ENCODE results near the gene GPC6.

GPC6 gene

GRCh38 chr13:94053986-94054593 lies 827.5 kb downstream of the GPC6 start:
- in situ Hi-C loops (cut with HindIII; ENCODE audit: low sequenced_read_pairs) = no loop called here
- DNase-seq (ENCODE audit: low read depth) = no peak
- H3K4me3 ChIP-seq (ENCODE audit: low read depth, low read length) = no peak overlapping the region
- TF ChIP-seq CTCF (IDR thresholded peaks at IDR 0.05; ENCODE audit: low read depth, low read length, missing control alignments) = no peak

- DNase-seq (ENCODE audit: low read depth) = no peak
- in situ Hi-C loops (cut with HindIII; ENCODE audit: low sequenced_read_pairs) = no loop called here
- no peak for TF ChIP-seq CTCF (IDR thresholded peaks at IDR 0.05; ENCODE audit: low read depth, low read length, missing control alignments)
- H3K4me3 ChIP-seq (ENCODE audit: low read depth, low read length) = no peak overlapping the region
These were observed 829.9 kb downstream of the GPC6 start for GRCh38 chr13:94056362-94056990.

GRCh38 chr13:94057618-94058186 lies 831.1 kb downstream of the GPC6 start:
- H3K4me3 ChIP-seq (ENCODE audit: low read depth, low read length) = no peak overlapping the region
- in situ Hi-C loops (cut with HindIII; ENCODE audit: low sequenced_read_pairs) = no loop called here
- no peak for DNase-seq (ENCODE audit: low read depth)
- no peak for TF ChIP-seq CTCF (IDR thresholded peaks at IDR 0.05; ENCODE audit: low read depth, low read length, missing control alignments)

GRCh38 chr13:94058821-94059360 lies 832.3 kb downstream of the GPC6 start:
- no peak for DNase-seq (ENCODE audit: low read depth)
- no peak for TF ChIP-seq CTCF (IDR thresholded peaks at IDR 0.05; ENCODE audit: low read depth, low read length, missing control alignments)
- in situ Hi-C loops (cut with HindIII; ENCODE audit: low sequenced_read_pairs) = no loop called here
- no peak overlapping the region for H3K4me3 ChIP-seq (ENCODE audit: low read depth, low read length)

GRCh38 chr13:94061301-94061700 lies 834.7 kb downstream of the GPC6 start:
- no peak overlapping the region for H3K4me3 ChIP-seq (ENCODE audit: low read depth, low read length)
- in situ Hi-C loops (cut with HindIII; ENCODE audit: low sequenced_read_pairs) = no loop called here
- no peak for DNase-seq (ENCODE audit: low read depth)
- TF ChIP-seq CTCF (IDR thresholded peaks at IDR 0.05; ENCODE audit: low read depth, low read length, missing control alignments) = no peak

- in situ Hi-C loops (cut with HindIII; ENCODE audit: low sequenced_read_pairs) = no loop called here
- TF ChIP-seq CTCF (IDR thresholded peaks at IDR 0.05; ENCODE audit: low read depth, low read length, missing control alignments) = no peak
- no peak for DNase-seq (ENCODE audit: low read depth)
- H3K4me3 ChIP-seq (ENCODE audit: low read depth, low read length) = no peak overlapping the region
These were observed 836.5 kb downstream of the GPC6 start for GRCh38 chr13:94063096-94063495.
